Ascending aorta (tissue), 2 donors: ENCODE measurements around the gene MED23. TPM values are rescaled to one million over a fixed set of nuclear protein-coding genes. Genes with fewer than 3 reads are reported as not detected.

ENCODE experiments used
- DNase-seq, 2 donors: peaks; one replicate each; pipeline ENCODE4 v3.0.0-alpha.2; 2019; ENCODE audit warnings: low spot score in 2 of 2
- H3K27ac ChIP-seq, 2 donors: fragments of 200-600 bp; sonication (generic); one replicate each; pipeline ENCODE4 v1.5.1; 2016 to 2017; ENCODE audit warnings: mild to moderate bottlenecking in 1 of 2
- H3K27me3 ChIP-seq: fragments of 200-600 bp; sonication (generic); one replicate; pipeline ENCODE4 v1.5.1; 2017
- H3K36me3 ChIP-seq, 2 donors: fragments of 200-600 bp; sonication (generic); one replicate each; pipeline ENCODE4 v1.5.1; 2016
- H3K4me1 ChIP-seq, 2 donors: fragments of 200-600 bp; sonication (generic); one replicate each; pipeline ENCODE4 v1.5.1; 2016 to 2017; ENCODE audit warnings: mild to moderate bottlenecking in 1 of 2
- H3K4me3 ChIP-seq, 2 donors: fragments of 200-600 bp; sonication (generic); one replicate each; pipeline ENCODE4 v1.5.1; 2016 to 2017; ENCODE audit warnings: mild to moderate bottlenecking in 1 of 2
- H3K9me3 ChIP-seq, 2 donors: fragments of 200-600 bp; sonication (generic); one replicate each; pipeline ENCODE4 v1.5.1; 2016
- CTCF ChIP-seq, 3 experiments: fragments of 200-600 bp in 2 of 3; fragments of 450-650 bp in 1 of 3; sonication (generic) in 2 of 3; IDR thresholded peaks; one replicate each; pipeline ENCODE4 v1.5.1; 2016 to 2019; ENCODE audit warnings: antibody characterized with exemption in 3 of 3, mild to moderate bottlenecking in 1 of 3, moderate library complexity in 1 of 3
- intact Hi-C: fragments of 100-400 bp; cut with DNase I; formaldehyde crosslinking; loops from one replicate; pipeline ENCODE4 v1.15.1; 2023
- total RNA-seq: library from RNA; depleted of rRNA; stranded (reverse); fragments of >200 nt; gene quantifications from one replicate; pipeline ENCODE4 v1.1.0, GENCODE V29; 2016

The MED23 gene
- total RNA-seq, 1 donor from 2014 or later, result 20.4 TPM

GRCh38 chr6:131660195-131660594 lies 32.2 kb upstream of the MED23 start:
- no peaks in the 10 kb centered on the region for H3K9me3 ChIP-seq
- no peak for DNase-seq
- intact Hi-C loops, result no loop called here
- TF ChIP-seq CTCF (IDR thresholded peaks at IDR 0.05), result no peak
- H3K36me3 ChIP-seq, result no peaks in the 10 kb centered on the region
- no peak overlapping the region for H3K27ac ChIP-seq
- no peaks in the 10 kb centered on the region for H3K27me3 ChIP-seq
- no peak overlapping the region for H3K4me3 ChIP-seq
- no peaks in the 10 kb centered on the region for H3K4me1 ChIP-seq

- Histone ChIP-seq H3K27ac (no peak overlapping the region), H3K4me3 (no peak overlapping the region), H3K9me3 (no peaks in the 10 kb centered on the region), H3K4me1 (no peaks in the 10 kb centered on the region), H3K36me3 (no peaks in the 10 kb centered on the region), H3K27me3 (no peaks in the 10 kb centered on the region)
- DNase-seq, result no peak
- no peak for TF ChIP-seq CTCF (IDR thresholded peaks at IDR 0.05)
- intact Hi-C loops, result no loop called here
These were observed 30.2 kb upstream of the MED23 start for GRCh38 chr6:131658287-131658686.

GRCh38 chr6:131657630-131658111 lies 29.6 kb upstream of the MED23 start:
- intact Hi-C loops, result no loop called here
- no peaks in the 10 kb centered on the region for H3K27me3 ChIP-seq
- H3K36me3 ChIP-seq, result no peaks in the 10 kb centered on the region
- no peak overlapping the region for H3K4me3 ChIP-seq
- H3K9me3 ChIP-seq, result no peaks in the 10 kb centered on the region
- no peak overlapping the region for H3K27ac ChIP-seq
- DNase-seq, result no peak
- TF ChIP-seq CTCF (IDR thresholded peaks at IDR 0.05), result no peak
- H3K4me1 ChIP-seq, result no peaks in the 10 kb centered on the region

- intact Hi-C loops, result no loop called here
- Histone ChIP-seq H3K9me3 (no peaks in the 10 kb centered on the region), H3K36me3 (no peaks in the 10 kb centered on the region), H3K4me3 (no peak overlapping the region), H3K27ac (no peak overlapping the region), H3K27me3 (no peaks in the 10 kb centered on the region), H3K4me1 (no peaks in the 10 kb centered on the region)
- TF ChIP-seq CTCF (IDR thresholded peaks at IDR 0.05), result no peak
- no peak for DNase-seq
These were observed 29.2 kb upstream of the MED23 start for GRCh38 chr6:131657222-131657621.

- H3K4me1 ChIP-seq, result no peaks in the 10 kb centered on the region
- intact Hi-C loops, result no loop called here
- no peak overlapping the region for H3K27ac ChIP-seq
- no peaks in the 10 kb centered on the region for H3K27me3 ChIP-seq
- no peak for TF ChIP-seq CTCF (IDR thresholded peaks at IDR 0.05)
- DNase-seq, result no peak
- H3K4me3 ChIP-seq, result no peak overlapping the region
- no peaks in the 10 kb centered on the region for H3K9me3 ChIP-seq
- H3K36me3 ChIP-seq, result no peaks in the 10 kb centered on the region
These were observed 28.6 kb upstream of the MED23 start for GRCh38 chr6:131656667-131657066.

GRCh38 chr6:131655951-131656350 lies 27.9 kb upstream of the MED23 start:
- no peak for TF ChIP-seq CTCF (IDR thresholded peaks at IDR 0.05)
- Histone ChIP-seq H3K27ac (no peak overlapping the region), H3K4me3 (no peak overlapping the region)

More at GRCh38 chr6:131655951-131656350, 27.9 kb upstream of the MED23 start:
- H3K9me3 ChIP-seq, result no peaks in the 10 kb centered on the region
- H3K36me3 ChIP-seq, result no peaks in the 10 kb centered on the region
- DNase-seq, result no peak
- intact Hi-C loops, result no loop called here
- H3K4me1 ChIP-seq, result no peaks in the 10 kb centered on the region
- H3K27me3 ChIP-seq, result no peaks in the 10 kb centered on the region
